OCI-LY1 (cell line): Measurements from ENCODE around the gene ENTR1.

Experiments
- H2AFZ ChIP-seq: fragments of 200-600 bp; sonication (generic), shearing (Covaris generic); 2 replicates; pipeline ENCODE4 v1.6.0; 2014; ENCODE audit warnings: antibody characterized with exemption, mild to moderate bottlenecking, low read length
- H3F3A ChIP-seq: fragments of 200-600 bp; sonication (generic), shearing (Covaris generic); 2 replicates; pipeline ENCODE4 v1.6.0; 2014; ENCODE audit warnings: mild to moderate bottlenecking, antibody characterized with exemption, low read length, moderate library complexity; ENCODE audit not compliant: insufficient read depth
- H3K27ac ChIP-seq: fragments of 200-600 bp; sonication (generic); 2 replicates; pipeline ENCODE4 v1.5.1; 2014; ENCODE audit warnings: low read length, mixed run types, mild to moderate bottlenecking, low read depth; ENCODE audit not compliant: poor library complexity, severe bottlenecking
- H3K27me3 ChIP-seq: fragments of 200-600 bp; sonication (generic); 2 replicates; pipeline ENCODE4 v1.6.0; 2014; ENCODE audit warnings: antibody characterized with exemption, mild to moderate bottlenecking, low read length, moderate library complexity; ENCODE audit not compliant: insufficient read depth
- H3K36me3 ChIP-seq: fragments of 200-600 bp; sonication (generic); 2 replicates; pipeline ENCODE4 v1.6.1; 2014; ENCODE audit warnings: mild to moderate bottlenecking, antibody characterized with exemption, low read length, moderate library complexity, mixed read lengths; ENCODE audit not compliant: insufficient read depth
- H3K4me1 ChIP-seq: fragments of 200-600 bp; sonication (generic); 2 replicates; pipeline ENCODE4 v1.5.1; 2014; ENCODE audit warnings: mild to moderate bottlenecking, low read length, moderate library complexity; ENCODE audit not compliant: insufficient read depth, severe bottlenecking
- H3K4me2 ChIP-seq: fragments of 200-600 bp; sonication (generic), shearing (Covaris generic); 2 replicates; pipeline ENCODE4 v1.6.1; 2014; ENCODE audit warnings: low read length
- H3K4me3 ChIP-seq: fragments of 200-600 bp; sonication (generic); 2 replicates; pipeline ENCODE4 v1.5.1; 2014; ENCODE audit warnings: low read length, low read depth, mild to moderate bottlenecking, mixed read lengths; ENCODE audit not compliant: poor library complexity, severe bottlenecking
- H3K79me2 ChIP-seq: fragments of 200-600 bp; shearing (Covaris generic); 2 replicates; pipeline ENCODE4 v1.6.1; 2016; ENCODE audit warnings: mixed run types, low read length, mixed read lengths; ENCODE audit not compliant: insufficient read depth
- H3K9ac ChIP-seq: fragments of 200-600 bp; sonication (generic), shearing (Covaris generic); 2 replicates; pipeline ENCODE4 v1.6.1; 2014; ENCODE audit warnings: mild to moderate bottlenecking, low read length, mixed read lengths
- H3K9me2 ChIP-seq: fragments of 200-600 bp; sonication (generic), shearing (Covaris generic); 2 replicates; pipeline ENCODE4 v1.6.1; 2014; ENCODE audit warnings: low read depth, mild to moderate bottlenecking, low read length, mixed read lengths
- H3K9me3 ChIP-seq: fragments of 200-600 bp; shearing (Covaris generic); 2 replicates; pipeline ENCODE4 v1.6.1; 2014; ENCODE audit warnings: low read length, mixed read lengths
- H4K20me1 ChIP-seq: fragments of 200-600 bp; sonication (generic), shearing (Covaris generic); 2 replicates; pipeline ENCODE4 v1.6.0; 2016; ENCODE audit warnings: mild to moderate bottlenecking, low read length; ENCODE audit not compliant: insufficient read depth
- EZH2 ChIP-seq: fragments of 200-600 bp; sonication (generic), shearing (Covaris generic); IDR thresholded peaks from 2 replicates; pipeline ENCODE4 v1.8.0; 2017; ENCODE audit warnings: borderline replicate concordance, mixed run types, mild to moderate bottlenecking, antibody characterized with exemption, low read length, moderate library complexity, mixed read lengths
- TF ChIP-seq, protein P1 (sequence below): fragments of 200-600 bp; sonication (generic), shearing (Covaris generic); IDR thresholded peaks from 2 replicates; pipeline ENCODE4 v1.5.1; 2017; ENCODE audit warnings: mild to moderate bottlenecking, antibody characterized with exemption, low read length, moderate library complexity, mixed read lengths

Gene ENTR1

DNA sequence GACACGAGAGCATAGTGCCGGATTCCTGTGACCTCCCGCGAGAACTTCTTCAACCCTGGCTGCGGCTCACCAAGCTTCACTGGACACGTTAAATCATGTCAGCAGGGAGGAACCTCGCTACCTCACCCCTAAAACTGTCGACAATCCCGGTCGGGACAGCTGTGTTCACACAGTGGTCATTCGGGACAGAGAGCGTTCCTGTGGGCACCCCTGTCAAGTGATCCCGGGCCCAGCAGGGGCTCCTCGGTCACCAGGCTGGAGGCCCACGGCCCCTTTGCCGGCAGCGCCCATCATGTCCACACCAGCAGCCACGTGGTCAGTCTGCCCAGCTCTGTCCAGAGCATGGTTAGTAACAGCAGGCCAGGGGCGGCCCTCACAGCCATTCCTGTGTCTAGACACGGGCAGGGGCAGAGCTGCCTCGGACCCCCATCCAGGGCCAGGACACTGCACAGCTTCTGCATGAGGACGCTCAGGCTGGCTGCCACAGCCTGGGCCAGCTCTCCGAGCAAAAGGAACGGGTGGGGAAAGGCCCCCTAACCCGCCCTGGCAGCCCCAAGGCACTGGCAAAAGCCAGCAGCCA, 25.7 kb upstream of the ENTR1 start:
- Histone ChIP-seq H2AFZ (no peak overlapping the region), H3K36me3 (peaks cover 5% of the 10 kb centered on the region), H3K27me3 (no peaks in the 10 kb centered on the region), H4K20me1 (no peaks in the 10 kb centered on the region), H3K9me3 (no peaks in the 10 kb centered on the region), H3K4me3 (no peak overlapping the region), H3K4me2 (no peak overlapping the region), H3K9ac (no peak overlapping the region), H3F3A (no peaks in the 10 kb centered on the region), H3K9me2 (no peaks in the 10 kb centered on the region), H3K27ac (no peak overlapping the region), H3K4me1 (peaks cover 30% of the 10 kb centered on the region), H3K79me2 (no peaks in the 10 kb centered on the region)
- TF ChIP-seq, protein P1, sequence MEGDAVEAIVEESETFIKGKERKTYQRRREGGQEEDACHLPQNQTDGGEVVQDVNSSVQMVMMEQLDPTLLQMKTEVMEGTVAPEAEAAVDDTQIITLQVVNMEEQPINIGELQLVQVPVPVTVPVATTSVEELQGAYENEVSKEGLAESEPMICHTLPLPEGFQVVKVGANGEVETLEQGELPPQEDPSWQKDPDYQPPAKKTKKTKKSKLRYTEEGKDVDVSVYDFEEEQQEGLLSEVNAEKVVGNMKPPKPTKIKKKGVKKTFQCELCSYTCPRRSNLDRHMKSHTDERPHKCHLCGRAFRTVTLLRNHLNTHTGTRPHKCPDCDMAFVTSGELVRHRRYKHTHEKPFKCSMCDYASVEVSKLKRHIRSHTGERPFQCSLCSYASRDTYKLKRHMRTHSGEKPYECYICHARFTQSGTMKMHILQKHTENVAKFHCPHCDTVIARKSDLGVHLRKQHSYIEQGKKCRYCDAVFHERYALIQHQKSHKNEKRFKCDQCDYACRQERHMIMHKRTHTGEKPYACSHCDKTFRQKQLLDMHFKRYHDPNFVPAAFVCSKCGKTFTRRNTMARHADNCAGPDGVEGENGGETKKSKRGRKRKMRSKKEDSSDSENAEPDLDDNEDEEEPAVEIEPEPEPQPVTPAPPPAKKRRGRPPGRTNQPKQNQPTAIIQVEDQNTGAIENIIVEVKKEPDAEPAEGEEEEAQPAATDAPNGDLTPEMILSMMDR: no peak
- no peak for TF ChIP-seq EZH2

DNA sequence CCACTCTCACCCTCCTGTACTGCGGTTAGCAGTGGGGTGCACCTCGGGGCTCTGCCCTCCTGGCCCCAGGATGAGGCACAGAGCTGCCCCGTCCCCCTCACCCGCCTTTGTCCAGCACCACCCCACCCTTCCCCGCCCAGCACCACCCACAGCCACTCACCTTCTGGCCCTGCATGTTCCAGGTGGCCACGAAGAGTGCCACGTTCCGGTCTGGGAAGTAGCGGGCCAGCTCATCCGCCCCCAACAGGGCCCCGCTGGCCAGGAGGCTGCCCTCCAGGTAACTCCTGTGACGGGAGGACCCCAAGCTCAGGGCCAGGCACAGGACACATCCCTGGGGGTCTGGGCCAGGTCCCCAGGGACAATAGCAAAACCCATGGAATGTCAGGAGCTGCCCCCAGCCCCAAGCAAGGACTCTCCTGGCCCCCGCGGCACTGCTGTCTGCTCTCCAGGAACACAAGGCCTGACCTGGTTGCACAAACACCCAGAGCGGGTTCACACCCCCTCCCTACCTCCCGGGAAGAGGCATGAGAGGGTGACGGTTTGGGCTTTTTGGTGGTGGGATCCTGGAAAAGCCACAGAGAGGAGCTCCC, 24.3 kb upstream of the ENTR1 start:
- TF ChIP-seq, protein P1: no peak
- no peak for TF ChIP-seq EZH2
- no peaks in the 10 kb centered on the region; the same call in none of the 2 replicates for H3K36me3 ChIP-seq
- H2AFZ ChIP-seq: no peak overlapping the region
- H3K9ac ChIP-seq: no peak overlapping the region
- no peaks in the 10 kb centered on the region for H3K79me2 ChIP-seq
- no peak overlapping the region for H3K27ac ChIP-seq
- no peak overlapping the region for H3K4me2 ChIP-seq
- no peaks in the 10 kb centered on the region for H3K9me3 ChIP-seq
- peaks cover 25% of the 10 kb centered on the region for H3K4me1 ChIP-seq
- no peak overlapping the region for H3K4me3 ChIP-seq
- H4K20me1 ChIP-seq: no peaks in the 10 kb centered on the region
- no peaks in the 10 kb centered on the region for H3K9me2 ChIP-seq
- H3F3A ChIP-seq: no peaks in the 10 kb centered on the region
- no peaks in the 10 kb centered on the region for H3K27me3 ChIP-seq

DNA sequence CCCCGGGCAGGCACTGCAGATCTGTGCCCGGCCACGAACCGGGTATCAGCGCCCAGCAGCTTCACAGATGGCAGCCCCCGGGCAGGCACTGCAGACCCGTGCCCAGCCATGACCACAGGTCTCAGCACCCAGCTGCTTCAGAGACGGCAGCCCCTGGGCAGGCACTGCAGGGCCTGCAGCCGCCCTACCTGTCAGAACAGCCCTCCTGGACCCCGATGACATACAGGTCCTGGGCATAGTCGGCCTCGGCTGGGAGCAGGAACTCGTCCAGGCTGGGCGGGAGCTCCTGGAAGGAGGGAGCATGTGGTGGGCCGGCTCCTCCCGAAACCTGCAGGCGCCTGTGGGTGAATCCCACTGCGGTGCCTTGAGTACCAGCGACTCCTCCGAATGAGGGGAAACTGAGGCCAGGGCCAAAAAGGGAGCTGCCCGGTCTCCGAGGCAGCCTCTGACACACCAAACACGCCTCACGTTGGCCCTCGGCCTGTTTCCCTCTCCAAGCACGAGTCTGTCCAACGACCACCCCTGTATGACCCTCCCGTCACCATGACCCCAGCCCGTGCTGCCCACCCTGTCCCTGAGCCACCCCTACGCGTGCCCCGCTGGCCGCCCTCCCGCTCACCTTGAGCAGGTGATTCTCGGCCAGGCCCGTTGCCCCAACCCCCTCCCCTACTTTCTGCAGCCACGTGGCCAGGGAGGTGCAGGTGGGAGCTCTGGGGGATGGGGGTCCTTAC, 23.6 kb upstream of the ENTR1 start:
- H3K27ac ChIP-seq: no peak overlapping the region
- no peaks in the 10 kb centered on the region for H3K9me3 ChIP-seq
- no peak overlapping the region for H3K9ac ChIP-seq
- H3K36me3 ChIP-seq: peaks cover 4% of the 10 kb centered on the region
- H4K20me1 ChIP-seq: no peaks in the 10 kb centered on the region
- H3K79me2 ChIP-seq: no peaks in the 10 kb centered on the region
- H3K4me2 ChIP-seq: no peak overlapping the region
- peaks cover 25% of the 10 kb centered on the region for H3K4me1 ChIP-seq
- TF ChIP-seq EZH2: no peak
- TF ChIP-seq, protein P1: no peak
- no peaks in the 10 kb centered on the region for H3K27me3 ChIP-seq
- H2AFZ ChIP-seq: no peak overlapping the region
- no peaks in the 10 kb centered on the region for H3F3A ChIP-seq
- no peaks in the 10 kb centered on the region for H3K9me2 ChIP-seq
- H3K4me3 ChIP-seq: no peak overlapping the region
